ENCODE measurements around the gene DRC7. TPM values are rescaled to one million over a fixed set of nuclear protein-coding genes. Genes with fewer than 3 reads are reported as not detected.

The DRC7 gene
- total and polyA plus RNA-seq, 9 of the 15 experiments (the other 6 are each of a cell fraction or from before 2014, with no cell fraction given), result 0.04 to 0.33 (median 0.12) TPM; not detected in 3

GRCh38 chr16:57774705-57775285, 80.2 kb downstream of the DRC7 start (continued):
- TF ChIP-seq MBD1 (CRISPR knock-in tag; IDR thresholded peaks at IDR 0.05), result no peak
- no peak for TF ChIP-seq SNRNP70 (optimal IDR thresholded peaks at IDR 0.05; ENCODE audit: low read depth, low read length)
- TF ChIP-seq BACH1 (tag; IDR thresholded peaks at IDR 0.05), result no peak

DNA sequence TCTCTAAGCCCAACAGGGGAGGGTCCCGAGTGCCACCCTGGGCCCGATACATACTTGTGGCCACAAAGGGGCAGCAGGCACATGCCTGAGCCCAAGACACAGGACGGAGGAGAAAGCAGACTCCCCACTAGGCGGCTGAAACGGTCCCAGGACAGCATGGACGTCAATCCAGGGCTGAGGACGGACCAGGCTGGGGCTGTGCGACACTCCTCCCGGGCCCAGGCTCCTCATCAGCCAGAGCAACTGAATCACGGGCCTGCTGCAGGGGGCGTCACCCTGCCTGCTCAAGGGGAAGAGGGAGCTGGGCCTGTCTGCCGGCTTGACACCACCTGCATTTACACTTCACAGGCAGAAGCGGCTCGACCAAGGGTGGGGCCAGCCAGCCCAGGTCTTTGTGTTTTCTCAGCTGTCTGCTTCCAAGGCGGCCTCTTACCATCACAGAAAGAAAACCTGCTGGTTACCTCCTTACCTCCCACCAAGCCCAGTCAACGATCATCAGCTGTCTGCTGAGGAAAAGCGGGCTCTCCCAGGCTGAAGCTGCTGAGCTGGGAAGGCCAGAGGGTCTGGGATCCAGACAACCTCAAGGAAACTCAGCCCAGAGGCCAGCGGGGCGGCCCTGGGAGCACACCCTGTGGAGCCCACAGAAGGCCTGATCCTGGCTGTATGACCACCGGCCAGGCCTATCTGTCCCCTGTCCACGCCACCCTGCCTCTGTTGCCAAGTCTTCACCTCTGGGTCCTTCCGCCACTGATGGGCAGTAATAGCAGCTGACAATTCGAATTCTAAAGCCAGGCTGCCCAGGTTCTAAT, 81.3 kb downstream of the DRC7 start:
- no peaks in the 10 kb centered on the region for H3K9me3 ChIP-seq (replicated peaks; ENCODE audit: control insufficient read depth, insufficient read depth, low read depth, low read length)
- no peak overlapping the region for H3K4me2 ChIP-seq (ENCODE audit: insufficient read depth, low read length)
- BruUV-seq (replicated peaks), result no TSS peak
- H2AFZ ChIP-seq (ENCODE audit: low read depth, low read length), result no peak overlapping the region
- H3K4me3 ChIP-seq, result no peak overlapping the region
- no peak overlapping the region for H3K9ac ChIP-seq (ENCODE audit: insufficient read depth in 1 of 2, low read depth in 2 of 2, low read length in 2 of 2)
- H3K79me2 ChIP-seq (ENCODE audit: control insufficient read depth, insufficient read depth, low read length), result no peaks in the 10 kb centered on the region
- no peaks in the 10 kb centered on the region for H4K20me1 ChIP-seq (replicated peaks; ENCODE audit: control insufficient read depth, insufficient read depth, low read length)
- CTCF ChIA-PET (ENCODE audit: low intra/inter-chr PET ratio), result no interaction called here
- intact Hi-C loops (cut with micrococcal nuclease) (no loop called here), in situ Hi-C loops (cut with MboI) (no loop called here)
- H3K36me3 ChIP-seq (ENCODE audit: control insufficient read depth, insufficient read depth, low read length), result peaks cover 49% of the 10 kb centered on the region; the same call in 2 of the 3 replicates
- POLR2A ChIA-PET, result no interaction called here
- no peaks in the 10 kb centered on the region for H3K27me3 ChIP-seq (ENCODE audit: control insufficient read depth in 2 of 2, insufficient read depth in 2 of 2, low read length in 2 of 2)
- peak; percentile 79 for ATAC-seq
- H3K9me1 ChIP-seq (ENCODE audit: control insufficient read depth, insufficient read depth, low read length), result no peaks in the 10 kb centered on the region
- DNase-seq (ENCODE audit: extremely low read depth in 1 of 4, low spot score in 3 of 4), result peak in 1 of 4 experiments; percentile 23
- 79% methylated on average over 19 of the region's 23 CpGs for WGBS (ENCODE audit: insufficient coverage, low coverage, missing lambda C conversion rate)
- FAIRE-seq, result no peak
- H3K27ac ChIP-seq (ENCODE audit: extremely low read depth, low read depth, low read length), result no peak overlapping the region
- H3K4me1 ChIP-seq (replicated peaks in 1 of 2; ENCODE audit: control insufficient read depth in 2 of 2, insufficient read depth in 2 of 2, low read length in 2 of 2), result peaks cover 0 to 3% of the 10 kb centered on the region in 2 experiments; a peak in 1 of 5 replicates
- no peak for TF ChIP-seq ZNF696 (CRISPR knock-in tag; conservative IDR thresholded peaks at IDR 0.05)
- TF ChIP-seq, protein P1, sequence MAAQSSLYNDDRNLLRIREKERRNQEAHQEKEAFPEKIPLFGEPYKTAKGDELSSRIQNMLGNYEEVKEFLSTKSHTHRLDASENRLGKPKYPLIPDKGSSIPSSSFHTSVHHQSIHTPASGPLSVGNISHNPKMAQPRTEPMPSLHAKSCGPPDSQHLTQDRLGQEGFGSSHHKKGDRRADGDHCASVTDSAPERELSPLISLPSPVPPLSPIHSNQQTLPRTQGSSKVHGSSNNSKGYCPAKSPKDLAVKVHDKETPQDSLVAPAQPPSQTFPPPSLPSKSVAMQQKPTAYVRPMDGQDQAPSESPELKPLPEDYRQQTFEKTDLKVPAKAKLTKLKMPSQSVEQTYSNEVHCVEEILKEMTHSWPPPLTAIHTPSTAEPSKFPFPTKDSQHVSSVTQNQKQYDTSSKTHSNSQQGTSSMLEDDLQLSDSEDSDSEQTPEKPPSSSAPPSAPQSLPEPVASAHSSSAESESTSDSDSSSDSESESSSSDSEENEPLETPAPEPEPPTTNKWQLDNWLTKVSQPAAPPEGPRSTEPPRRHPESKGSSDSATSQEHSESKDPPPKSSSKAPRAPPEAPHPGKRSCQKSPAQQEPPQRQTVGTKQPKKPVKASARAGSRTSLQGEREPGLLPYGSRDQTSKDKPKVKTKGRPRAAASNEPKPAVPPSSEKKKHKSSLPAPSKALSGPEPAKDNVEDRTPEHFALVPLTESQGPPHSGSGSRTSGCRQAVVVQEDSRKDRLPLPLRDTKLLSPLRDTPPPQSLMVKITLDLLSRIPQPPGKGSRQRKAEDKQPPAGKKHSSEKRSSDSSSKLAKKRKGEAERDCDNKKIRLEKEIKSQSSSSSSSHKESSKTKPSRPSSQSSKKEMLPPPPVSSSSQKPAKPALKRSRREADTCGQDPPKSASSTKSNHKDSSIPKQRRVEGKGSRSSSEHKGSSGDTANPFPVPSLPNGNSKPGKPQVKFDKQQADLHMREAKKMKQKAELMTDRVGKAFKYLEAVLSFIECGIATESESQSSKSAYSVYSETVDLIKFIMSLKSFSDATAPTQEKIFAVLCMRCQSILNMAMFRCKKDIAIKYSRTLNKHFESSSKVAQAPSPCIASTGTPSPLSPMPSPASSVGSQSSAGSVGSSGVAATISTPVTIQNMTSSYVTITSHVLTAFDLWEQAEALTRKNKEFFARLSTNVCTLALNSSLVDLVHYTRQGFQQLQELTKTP (IDR thresholded peaks at IDR 0.05; ENCODE audit: low read depth in 1 of 2, partially characterized antibody in 2 of 2), result no peak
- TF ChIP-seq SMC3 (conservative IDR thresholded peaks at IDR 0.05; ENCODE audit: insufficient read depth, low read depth, low read length), result 0 out of 2 replicates have a peak, but pooled peaks have one; percentile 19
- no peak for TF ChIP-seq NR2C1 (IDR thresholded peaks at IDR 0.05)
- TF ChIP-seq NR2C1 (tag; IDR thresholded peaks at IDR 0.05), result no peak
- TF ChIP-seq DNMT1 (IDR thresholded peaks at IDR 0.05), result no peak
- TF ChIP-seq RAD51 (IDR thresholded peaks at IDR 0.05; ENCODE audit: borderline replicate concordance, low read depth), result no peak
- TF ChIP-seq ARNT (IDR thresholded peaks at IDR 0.05), result no peak
- 0 out of 2 replicates have a peak, but pooled peaks have one; percentile 42 for TF ChIP-seq ZBTB33 (CRISPR knock-in tag; IDR thresholded peaks at IDR 0.05)
